Naive thymus-derived CD8-positive, alpha-beta T cell (primary cell): ENCODE results near the gene AMZ2. TPM values are rescaled to one million over a fixed set of nuclear protein-coding genes. Genes with fewer than 3 reads are reported as not detected.
"Not testable (repeated sequence)": the region's sequence is repeated elsewhere in the genome, so short reads cannot be mapped to it uniquely, and the experiment has no call there.

ENCODE experiments used
- ATAC-seq, 2 donors: fragments of 150-1000 bp; cut with Tn5 transposase in 1 of 2; sonication (Bioruptor Pico), chemical (Tn5 transposase) in 1 of 2; 1 replicate in 1 of 2; 2 replicates in 1 of 2; pipeline ENCODE4 v1.10.0; 2021; ENCODE audit warnings: mild to moderate bottlenecking in 2 of 2, moderate library complexity in 2 of 2
- POLR2A ChIA-PET: fragments of 350-600 bp; sonication (Branson Sonifier 250); formaldehyde crosslinking; loops from one replicate; lab custom pipeline; 2021; ENCODE audit warnings: antibody characterized with exemption; lab: Charles Lee
- DNase-seq, 10 donors: peaks; one replicate each; pipeline versions ENCODE4 v3.0.0 to v3.0.0-alpha.2; 2020 to 2022
- H3K27ac Mint-ChIP-seq, 10 donors: one replicate each; pipeline ENCODE4 v1.8.0; 2020 to 2022; ENCODE audit warnings: mild to moderate bottlenecking in 10 of 10, mixed read lengths in 10 of 10, moderate library complexity in 4 of 10, inconsistent platforms in 1 of 10
- H3K27me3 Mint-ChIP-seq, 5 donors: one replicate each; pipeline ENCODE4 v1.8.0; 2021 to 2022; ENCODE audit warnings: mixed read lengths in 5 of 5
- H3K36me3 Mint-ChIP-seq, 3 donors: one replicate each; pipeline ENCODE4 v1.8.0; 2020 to 2022; ENCODE audit warnings: mixed read lengths in 3 of 3, mild to moderate bottlenecking in 2 of 3, inconsistent platforms in 1 of 3
- H3K4me1 Mint-ChIP-seq, 4 donors: one replicate each; pipeline ENCODE4 v1.8.0; 2021 to 2022; ENCODE audit warnings: mixed read lengths in 4 of 4
- H3K4me3 Mint-ChIP-seq, 10 donors: one replicate each; pipeline ENCODE4 v1.8.0; 2020 to 2022; ENCODE audit warnings: mild to moderate bottlenecking in 10 of 10, mixed read lengths in 10 of 10, moderate library complexity in 6 of 10, inconsistent platforms in 1 of 10
- H3K9me3 Mint-ChIP-seq, 9 donors: one replicate each; pipeline ENCODE4 v1.8.0; 2020 to 2022; ENCODE audit warnings: mixed read lengths in 9 of 9, mild to moderate bottlenecking in 3 of 9, inconsistent platforms in 1 of 9, moderate library complexity in 1 of 9
- polyA plus RNA-seq, 3 donors: library from polyadenylated mRNA; unstranded; fragments of 300-500 nt; fragmentation: Illumina TruSeq; gene quantifications; one replicate each; pipeline ENCODE4 v1.2.3, GENCODE V29; 2021
- total RNA-seq, 8 experiments: library from RNA in 2 of 8; stranded (reverse) in 2 of 8; gene quantifications; one replicate each; pipeline ENCODE4 v1.2.3 and lab custom pipeline; 2021 to 2026

AMZ2 gene
- total and polyA plus RNA-seq, 5 experiments from 2014 or later = 72.4 to 125 (median 89.0) TPM

- no peaks in the 10 kb centered on the region for H3K27me3 Mint-ChIP-seq
- POLR2A ChIA-PET = interaction anchor here (0.6 to 5.8 kb wide), 6 partner anchors 9 to 199 kb away, joined by 3 to 53 read pairs (median 8); partner anchors contain the start of genes AMZ2, ARSG and SLC16A6
- ATAC-seq (peak in 1 of 2 donors; percentile 25), DNase-seq (no peak)
- H3K36me3 Mint-ChIP-seq = no peaks in the 10 kb centered on the region
- peaks cover 19 to 64% (median 37%) of the 10 kb centered on the region in 4 donors for H3K4me1 Mint-ChIP-seq
- peak overlapping the region; percentile 16 to 89 (median 83) for H3K4me3 Mint-ChIP-seq
- H3K27ac Mint-ChIP-seq = peak overlapping the region; percentile 88 to 99 (median 98)
- H3K9me3 Mint-ChIP-seq = no peaks in the 10 kb centered on the region
These were observed 9.0 kb upstream of the AMZ2 start for GRCh38 chr17:68238871-68239253.

- ATAC-seq (no peak), DNase-seq (no peak)
- peak overlapping the region in 6 of 10 donors; percentile 0 to 84 (median 20) for H3K4me3 Mint-ChIP-seq
- peaks cover 19 to 59% (median 37%) of the 10 kb centered on the region in 4 donors for H3K4me1 Mint-ChIP-seq
- POLR2A ChIA-PET = interaction anchor here (0.6 to 4.0 kb wide), 2 partner anchors 8 to 632 kb away, joined by 4 to 53 read pairs; partner anchors contain the start of gene AMZ2
- H3K27me3 Mint-ChIP-seq = no peaks in the 10 kb centered on the region
- H3K27ac Mint-ChIP-seq = peak overlapping the region in 9 of 10 donors; percentile 88 to 99 (median 98)
- H3K9me3 Mint-ChIP-seq = no peaks in the 10 kb centered on the region
- no peaks in the 10 kb centered on the region for H3K36me3 Mint-ChIP-seq
These were observed 8.0 kb upstream of the AMZ2 start for GRCh38 chr17:68239632-68240366.

GRCh38 chr17:68246271-68247028 lies 1.4 kb upstream of the AMZ2 start:
- peak overlapping the region; percentile 77 to 95 (median 92) for H3K4me3 Mint-ChIP-seq
- ATAC-seq = no peak
- no peaks in the 10 kb centered on the region for H3K27me3 Mint-ChIP-seq
- H3K27ac Mint-ChIP-seq = peak overlapping the region; percentile 84 to 99 (median 98)
- peaks cover 10 to 39% (median 31%) of the 10 kb centered on the region in 4 donors for H3K4me1 Mint-ChIP-seq
- no peak for DNase-seq
- POLR2A ChIA-PET = interaction anchor here (0.6 to 4.8 kb wide), 17 partner anchors 8 to 211 kb away, joined by 3 to 95 read pairs (median 15); partner anchors contain the start of genes ARSG, SLC16A6 and WIPI1
- no peaks in the 10 kb centered on the region for H3K9me3 Mint-ChIP-seq
- H3K36me3 Mint-ChIP-seq = peaks cover 0 to 8% (median 2%) of the 10 kb centered on the region in 3 donors

GRCh38 chr17:68248199-68248825 lies 469 bp downstream of the AMZ2 start:
- peak in 1 of 10 donors; percentile 63 for DNase-seq

GRCh38 chr17:68248891-68249290 lies 1.0 kb downstream of the AMZ2 start:
- DNase-seq (no peak), ATAC-seq (no peak)
- Mint-ChIP-seq H3K27me3 (no peaks in the 10 kb centered on the region), H3K36me3 (peaks cover 0 to 28% (median 7%) of the 10 kb centered on the region in 3 donors), H3K4me1 (peaks cover 17 to 58% (median 44%) of the 10 kb centered on the region in 4 donors), H3K9me3 (no peaks in the 10 kb centered on the region), H3K27ac (peak overlapping the region; percentile 90 to 99 (median 98)), H3K4me3 (peak overlapping the region; percentile 91 to 98 (median 94))
- POLR2A ChIA-PET = interaction anchor here (0.7 to 4.8 kb wide), 11 partner anchors 10 to 216 kb away, joined by 3 to 95 read pairs (median 19); partner anchors contain the start of genes ARSG and SLC16A6

More at GRCh38 chr17:68248199-68248825, 469 bp downstream of the AMZ2 start:
- Mint-ChIP-seq H3K27me3 (no peaks in the 10 kb centered on the region), H3K36me3 (peaks cover 0 to 26% (median 7%) of the 10 kb centered on the region in 3 donors), H3K4me3 (peak overlapping the region; percentile 91 to 98 (median 94)), H3K27ac (peak overlapping the region; percentile 90 to 99 (median 98)), H3K9me3 (no peaks in the 10 kb centered on the region), H3K4me1 (peaks cover 14 to 54% (median 38%) of the 10 kb centered on the region in 4 donors)
- peak; percentile 27 for ATAC-seq
- POLR2A ChIA-PET = interaction anchor here (0.6 to 4.8 kb wide), 21 partner anchors 10 to 216 kb away, joined by 3 to 95 read pairs (median 6); partner anchors contain the start of genes ARSG, SLC16A6 and WIPI1

- no peaks in the 10 kb centered on the region for H3K27me3 Mint-ChIP-seq
- peak in 3 of 10 donors; percentile 22 to 39 (median 28) for DNase-seq
- POLR2A ChIA-PET = interaction anchor here (0.6 to 4.8 kb wide), 10 partner anchors 9 to 211 kb away, joined by 3 to 95 read pairs (median 5); partner anchors contain the start of genes ARSG and SLC16A6
- peak overlapping the region; percentile 91 to 98 (median 94) for H3K4me3 Mint-ChIP-seq
- H3K4me1 Mint-ChIP-seq = peaks cover 20 to 62% (median 49%) of the 10 kb centered on the region in 4 donors
- H3K9me3 Mint-ChIP-seq = no peaks in the 10 kb centered on the region
- peak overlapping the region; percentile 90 to 99 (median 98) for H3K27ac Mint-ChIP-seq
- ATAC-seq = no peak
- H3K36me3 Mint-ChIP-seq = peaks cover 0 to 28% (median 7%) of the 10 kb centered on the region in 3 donors
These were observed 1.5 kb downstream of the AMZ2 start for GRCh38 chr17:68249354-68249765.

- ATAC-seq = peak; percentile 39 to 44
- H3K4me1 Mint-ChIP-seq = peaks cover 31 to 92% (median 73%) of the 10 kb centered on the region in 4 donors
- H3K36me3 Mint-ChIP-seq = peaks cover 0 to 51% (median 16%) of the 10 kb centered on the region in 3 donors
- not testable (repeated sequence) for H3K9me3 Mint-ChIP-seq, H3K27me3 Mint-ChIP-seq
- H3K4me3 Mint-ChIP-seq = peak overlapping the region; percentile 16 to 63 (median 41)
- POLR2A ChIA-PET = interaction anchor here (0.6 kb wide), 1 partner anchor 23 kb away, joined by 3 read pairs; no protein-coding TSS in a partner anchor
- DNase-seq = peak in 2 of 10 donors; percentile 21 to 58
- H3K27ac Mint-ChIP-seq = peak overlapping the region; percentile 57 to 96 (median 92)
These were observed 5.6 kb downstream of the AMZ2 start for GRCh38 chr17:68253426-68253825.

GRCh38 chr17:68255151-68255550 lies 7.3 kb downstream of the AMZ2 start:
- ATAC-seq (no peak), DNase-seq (no peak)
- Mint-ChIP-seq H3K27me3 (no peaks in the 10 kb centered on the region), H3K27ac (peak overlapping the region; percentile 49 to 96 (median 88)), H3K9me3 (no peaks in the 10 kb centered on the region), H3K36me3 (peaks cover 0 to 49% (median 15%) of the 10 kb centered on the region in 3 donors), H3K4me1 (peaks cover 32 to 91% (median 73%) of the 10 kb centered on the region in 4 donors), H3K4me3 (peak overlapping the region in 7 of 10 donors; percentile 1 to 70 (median 48))
- POLR2A ChIA-PET = interaction anchor here (0.6 to 1.1 kb wide), 4 partner anchors 17 to 211 kb away, joined by 3 to 4 read pairs (median 3); no protein-coding TSS in a partner anchor

GRCh38 chr17:68255731-68256538 lies 8.1 kb downstream of the AMZ2 start:
- DNase-seq (peak in 2 of 10 donors; percentile 20 to 44), ATAC-seq (peak in 1 of 2 donors; percentile 37)
- H3K27ac Mint-ChIP-seq = peak overlapping the region; percentile 49 to 96 (median 88)
- no peaks in the 10 kb centered on the region for H3K27me3 Mint-ChIP-seq
- peaks cover 0 to 46% (median 14%) of the 10 kb centered on the region in 3 donors for H3K36me3 Mint-ChIP-seq
- peak overlapping the region in 9 of 10 donors; percentile 16 to 70 (median 44) for H3K4me3 Mint-ChIP-seq
- no peaks in the 10 kb centered on the region for H3K9me3 Mint-ChIP-seq
- peaks cover 31 to 90% (median 72%) of the 10 kb centered on the region in 4 donors for H3K4me1 Mint-ChIP-seq
- POLR2A ChIA-PET = interaction anchor here (0.6 to 1.1 kb wide), 5 partner anchors 9 to 210 kb away, joined by 3 to 4 read pairs (median 3); no protein-coding TSS in a partner anchor

- POLR2A ChIA-PET = interaction anchor here (3.2 kb wide), 2 partner anchors 8 to 35 kb away, joined by 26 to 42 read pairs; partner anchors contain the start of genes AMZ2, ARSG and SLC16A6
- ATAC-seq, H3K9me3 Mint-ChIP-seq, H3K27me3 Mint-ChIP-seq: not testable (repeated sequence)
- peak in 1 of 10 donors; percentile 29 for DNase-seq
- peak overlapping the region; percentile 27 to 96 (median 88) for H3K27ac Mint-ChIP-seq
- H3K4me3 Mint-ChIP-seq = peak overlapping the region in 7 of 10 donors; percentile 4 to 45 (median 21)
- peaks cover 0 to 40% (median 12%) of the 10 kb centered on the region in 3 donors for H3K36me3 Mint-ChIP-seq
- peaks cover 31 to 94% (median 74%) of the 10 kb centered on the region in 4 donors for H3K4me1 Mint-ChIP-seq
These were observed 8.9 kb downstream of the AMZ2 start for GRCh38 chr17:68256701-68257100.
